A673 (cell line): Measurements from ENCODE around the gene SIRT2.

Experiments used
- EZH2 ChIP-seq: fragments of 200-600 bp; sonication (generic); IDR thresholded peaks from 2 replicates; pipeline ENCODE4 v1.6.1; 2017; ENCODE audit warnings: borderline replicate concordance, low read depth, mild to moderate bottlenecking, mixed read lengths, antibody characterized with exemption, low read length; ENCODE audit not compliant: poor library complexity, severe bottlenecking
- TF ChIP-seq, protein P1 (sequence below): fragments of 300-800, 200-600 bp; sonication (generic); conservative IDR thresholded peaks from 2 replicates; pipeline ENCODE4 v1.5.1; 2017; ENCODE audit warnings: low read depth, mild to moderate bottlenecking, antibody characterized with exemption, low read length, moderate library complexity, mixed read lengths

DNA sequence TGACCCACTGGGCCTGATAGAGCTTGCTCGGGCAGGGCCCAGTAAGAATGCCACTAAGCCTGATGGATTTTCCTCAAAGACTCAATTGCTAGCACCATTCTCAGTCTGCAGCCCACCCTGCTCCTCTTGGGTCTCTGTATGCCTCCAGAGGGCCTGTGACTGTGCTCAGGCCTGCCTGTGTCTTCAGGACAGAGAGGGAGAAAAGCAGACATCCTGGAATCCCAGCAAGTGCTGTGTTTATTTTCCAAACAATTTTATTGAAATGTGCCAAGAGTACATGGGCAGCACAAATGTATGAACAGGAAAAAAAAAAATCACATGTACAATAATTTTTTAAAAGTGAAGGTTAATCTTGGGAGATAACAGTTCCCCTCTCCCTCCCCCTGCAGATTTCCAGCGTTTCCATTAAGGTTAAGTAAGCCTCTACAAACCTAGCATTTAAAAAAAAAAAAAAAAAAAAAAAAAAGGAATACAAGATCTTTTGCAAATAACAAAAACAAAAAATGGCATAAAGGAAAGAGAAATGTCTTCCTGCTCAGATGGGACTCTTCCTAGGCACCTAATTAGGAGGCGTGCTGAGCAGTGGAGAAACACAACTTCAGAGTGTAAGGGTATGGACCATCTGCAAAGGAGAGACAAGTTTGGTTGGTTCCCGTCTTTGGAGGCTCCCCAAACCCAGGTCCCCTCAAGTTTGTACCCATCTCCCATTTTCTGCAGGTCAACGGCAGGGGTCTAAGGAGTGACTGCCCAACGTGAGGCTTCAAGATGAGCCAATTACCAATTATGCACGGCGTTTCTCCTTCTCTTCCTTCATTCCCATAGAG, 63.0 kb downstream of the SIRT2 start:
- TF ChIP-seq, protein P1, sequence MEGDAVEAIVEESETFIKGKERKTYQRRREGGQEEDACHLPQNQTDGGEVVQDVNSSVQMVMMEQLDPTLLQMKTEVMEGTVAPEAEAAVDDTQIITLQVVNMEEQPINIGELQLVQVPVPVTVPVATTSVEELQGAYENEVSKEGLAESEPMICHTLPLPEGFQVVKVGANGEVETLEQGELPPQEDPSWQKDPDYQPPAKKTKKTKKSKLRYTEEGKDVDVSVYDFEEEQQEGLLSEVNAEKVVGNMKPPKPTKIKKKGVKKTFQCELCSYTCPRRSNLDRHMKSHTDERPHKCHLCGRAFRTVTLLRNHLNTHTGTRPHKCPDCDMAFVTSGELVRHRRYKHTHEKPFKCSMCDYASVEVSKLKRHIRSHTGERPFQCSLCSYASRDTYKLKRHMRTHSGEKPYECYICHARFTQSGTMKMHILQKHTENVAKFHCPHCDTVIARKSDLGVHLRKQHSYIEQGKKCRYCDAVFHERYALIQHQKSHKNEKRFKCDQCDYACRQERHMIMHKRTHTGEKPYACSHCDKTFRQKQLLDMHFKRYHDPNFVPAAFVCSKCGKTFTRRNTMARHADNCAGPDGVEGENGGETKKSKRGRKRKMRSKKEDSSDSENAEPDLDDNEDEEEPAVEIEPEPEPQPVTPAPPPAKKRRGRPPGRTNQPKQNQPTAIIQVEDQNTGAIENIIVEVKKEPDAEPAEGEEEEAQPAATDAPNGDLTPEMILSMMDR = no peak
- no peak for TF ChIP-seq EZH2
